A549 (cell line): Measurements from ENCODE around the gene GPS2. TPM values are rescaled to one million over a fixed set of nuclear protein-coding genes. Genes with fewer than 3 reads are reported as not detected.
A peak's percentile ranks its signal among the peaks of the same experiment; 100 is the strongest.

Experiments used
- ATAC-seq, 2 experiments: fragments of 200-7000 bp in 1 of 2; fragments of >200 bp in 1 of 2; cut with Nextera tagmentation in 1 of 2; cut with Tn5 transposase in 1 of 2; 3 replicates each; pipeline versions ENCODE4 v1.8.0 to v1.9.1; 2018 to 2020; ENCODE audit warnings: mild to moderate bottlenecking in 1 of 2, moderate library complexity in 1 of 2
- CTCF ChIA-PET: fragments of 300-600 bp; sonication (Branson Sonifier 250); formaldehyde crosslinking; extraction: SDS; loops from one replicate; lab custom pipeline; 2021; ENCODE audit warnings: antibody characterized with exemption, inconsistent platforms; lab: Yijun Ruan, JAX
- POLR2A ChIA-PET: fragments of 350-600 bp; formaldehyde crosslinking; extraction: SDS; loops from one replicate; lab custom pipeline; 2021; ENCODE audit warnings: antibody characterized with exemption, inconsistent platforms; lab: Yijun Ruan, JAX
- DNase-seq, 2 experiments: peaks; one replicate each; pipeline versions ENCODE4 v3.0.0 to v3.0.0-alpha.2; 2011 to 2016; ENCODE audit warnings: low read depth in 1 of 2, low spot score in 1 of 2
- FAIRE-seq: peaks from 2 replicates; lab custom pipeline; 2011; peaks lifted over from hg19 to GRCh38; lab: Jason Lieb, UNC
- H3K27ac ChIP-seq, 2 experiments: fragments of >200 bp; sonication (Bioruptor Twin); formaldehyde crosslinking; 3 replicates each; pipeline ENCODE4 v1.5.1; 2016 to 2017
- H3K4me1 ChIP-seq: fragments of >200 bp; sonication (Bioruptor Twin); formaldehyde crosslinking; 3 replicates; pipeline ENCODE4 v1.6.1; 2016
- H3K4me2 ChIP-seq: fragments of >200 bp; sonication (Bioruptor Twin); formaldehyde crosslinking; 3 replicates; pipeline ENCODE4 v1.6.1; 2016
- H3K4me3 ChIP-seq: fragments of >200 bp; sonication (Bioruptor Twin); formaldehyde crosslinking; 3 replicates; pipeline ENCODE4 v1.5.1; 2016
- H3K9me3 ChIP-seq: fragments of >200 bp; sonication (Bioruptor Twin); formaldehyde crosslinking; 3 replicates; pipeline ENCODE4 v1.6.1; 2016
- CBX2 ChIP-seq: fragments of 200-600 bp; sonication (generic); IDR thresholded peaks from 2 replicates; pipeline ENCODE4 v1.6.1; 2016; ENCODE audit warnings: low read depth, mild to moderate bottlenecking, borderline replicate concordance
- CBX8 ChIP-seq: fragments of 200-600 bp; sonication (generic); IDR thresholded peaks from 2 replicates; pipeline ENCODE4 v1.6.1; 2016
- CEBPB ChIP-seq, 2 experiments: fragments of >200 bp in 1 of 2; sonication (Bioruptor Twin) in 1 of 2; formaldehyde crosslinking in 1 of 2; IDR thresholded peaks; 2 replicates each; pipeline ENCODE4 v1.6.1; 2012 to 2016
- CHD2 ChIP-seq: fragments of 150-350 bp; IDR thresholded peaks from 2 replicates; pipeline ENCODE4 v1.6.1; 2014; ENCODE audit warnings: low read length; ENCODE audit not compliant: partially characterized antibody
- CHD4 ChIP-seq: fragments of 200-600 bp; sonication (generic); IDR thresholded peaks from 2 replicates; pipeline ENCODE4 v1.6.1; 2016; ENCODE audit warnings: antibody characterized with exemption, mild to moderate bottlenecking, borderline replicate concordance
- EP300 ChIP-seq, 2 experiments: fragments of >200 bp; sonication (Bioruptor Twin); formaldehyde crosslinking; IDR thresholded peaks; 2 replicates in 1 of 2; 3 replicates in 1 of 2; pipeline ENCODE4 v1.6.1; 2016 to 2017
- ESRRA ChIP-seq: fragments of 150-350 bp; IDR thresholded peaks from 2 replicates; pipeline ENCODE4 v1.6.1; 2014; ENCODE audit warnings: mild to moderate bottlenecking, low read length, borderline replicate concordance
- FOSL2 ChIP-seq, 2 experiments: fragments of 450-650 bp in 1 of 2; fragments of >200 bp in 1 of 2; sonication (Bioruptor Twin) in 1 of 2; formaldehyde crosslinking; IDR thresholded peaks; 2 replicates each; pipeline versions ENCODE4 v1.5.0 to v1.6.1; 2016 to 2020; ENCODE audit warnings: mild to moderate bottlenecking in 1 of 2, moderate library complexity in 1 of 2
- GATA3 ChIP-seq: IDR thresholded peaks from 2 replicates; pipeline ENCODE4 v1.6.1; 2012; ENCODE audit warnings: borderline replicate concordance
- HDAC2 ChIP-seq: fragments of 200-600 bp; sonication (generic); IDR thresholded peaks from 2 replicates; pipeline ENCODE4 v1.6.1; 2016
- HEYL ChIP-seq: fragments of 250-450 bp; sonication (Bioruptor Pico); IDR thresholded peaks from 2 replicates; pipeline ENCODE4 v1.8.0; 2021; ENCODE audit warnings: mild to moderate bottlenecking, moderate library complexity
- JUN ChIP-seq, 2 experiments: fragments of >200 bp; sonication (Bioruptor Twin); formaldehyde crosslinking; IDR thresholded peaks; 2 replicates in 1 of 2; 3 replicates in 1 of 2; pipeline ENCODE4 v1.6.1; 2016 to 2017
- JUNB ChIP-seq: fragments of >200 bp; sonication (Bioruptor Twin); formaldehyde crosslinking; IDR thresholded peaks from 2 replicates; pipeline ENCODE4 v1.6.1; 2016
- KDM1A ChIP-seq: fragments of 200-600 bp; sonication (generic); IDR thresholded peaks from 2 replicates; pipeline ENCODE4 v1.6.1; 2016; ENCODE audit warnings: low read depth, mild to moderate bottlenecking
- KDM5A ChIP-seq: fragments of 200-600 bp; sonication (generic); IDR thresholded peaks from 2 replicates; pipeline ENCODE4 v1.6.1; 2016; ENCODE audit warnings: antibody characterized with exemption, mild to moderate bottlenecking
- NPAS2 ChIP-seq: fragments of 250-450 bp; sonication (Bioruptor Pico); IDR thresholded peaks from 2 replicates; pipeline ENCODE4 v1.8.0; 2022; ENCODE audit warnings: mild to moderate bottlenecking, moderate library complexity, borderline replicate concordance
- NR3C1 ChIP-seq: fragments of >200 bp; sonication (Bioruptor Twin); formaldehyde crosslinking; IDR thresholded peaks from 3 replicates; pipeline ENCODE4 v1.6.1; 2017
- RCOR1 ChIP-seq: fragments of 150-350 bp; IDR thresholded peaks from 2 replicates; pipeline ENCODE4 v1.6.1; 2014; ENCODE audit warnings: antibody characterized with exemption, low read length, low read depth
- RFX5 ChIP-seq: fragments of 450-650 bp; IDR thresholded peaks from 2 replicates; pipeline ENCODE4 v1.7.1; 2014; ENCODE audit warnings: antibody characterized with exemption, mild to moderate bottlenecking, moderate library complexity
- SMC3 ChIP-seq: fragments of >200 bp; sonication (Bioruptor Twin); formaldehyde crosslinking; IDR thresholded peaks from 3 replicates; pipeline ENCODE4 v1.6.1; 2018; ENCODE audit warnings: inconsistent platforms
- SREBF2 ChIP-seq: fragments of 450-650 bp; IDR thresholded peaks from 2 replicates; pipeline ENCODE4 v1.6.1; 2014; ENCODE audit warnings: mild to moderate bottlenecking, moderate library complexity
- TFCP2L1 ChIP-seq: fragments of 250-450 bp; sonication (Bioruptor Pico); IDR thresholded peaks from 2 replicates; pipeline ENCODE4 v1.5.0; 2021; ENCODE audit warnings: mild to moderate bottlenecking
- TP53 ChIP-seq: fragments of 250-450 bp; sonication (Bioruptor Pico); IDR thresholded peaks from 2 replicates; pipeline ENCODE4 v1.5.0; 2021; ENCODE audit warnings: mild to moderate bottlenecking, moderate library complexity
- ZSCAN20 ChIP-seq: fragments of 250-450 bp; sonication (Bioruptor Pico); IDR thresholded peaks from 2 replicates; pipeline ENCODE4 v1.8.0; 2022; ENCODE audit warnings: mild to moderate bottlenecking, moderate library complexity
- WGBS: methylation state at CpG from one replicate; pipeline ENCODE4 v1.1.6; 2017; ENCODE audit errors: missing lambda C conversion rate; 5-methylcytosine and 5-hydroxymethylcytosine counted together
- polyA plus RNA-seq, 4 experiments: library from polyadenylated mRNA; depleted of rRNA in 3 of 4; stranded (reverse); fragments of >200 nt; fragmentation: RNase III in 1 of 4; extraction: RNeasy Plus Mini Kit Qiagen cat#74134 plus additional on column Dnase treatment in 1 of 4; gene quantifications; 2 replicates in 3 of 4; 3 replicates in 1 of 4; pipeline ENCODE4 v1.2.3, GENCODE V29; 2011 to 2017
- TF ChIP-seq, protein P1 (sequence below): IDR thresholded peaks from 2 replicates; pipeline ENCODE4 v1.6.1; 2012
- TF ChIP-seq, protein P2 (sequence below): fragments of 250-450 bp; sonication (Bioruptor Pico); IDR thresholded peaks from 2 replicates; pipeline ENCODE4 v1.5.0; 2021; ENCODE audit warnings: mild to moderate bottlenecking, moderate library complexity, borderline replicate concordance
- TF ChIP-seq, protein P3 (sequence below): fragments of >200 bp; sonication (Bioruptor Twin); formaldehyde crosslinking; IDR thresholded peaks from 3 replicates; pipeline ENCODE4 v1.6.1; 2016
- TF ChIP-seq, protein P4 (sequence below): IDR thresholded peaks from 2 replicates; pipeline ENCODE4 v1.6.1; 2012
- TF ChIP-seq, protein P5 (sequence below): fragments of >200 bp; sonication (Bioruptor Twin); formaldehyde crosslinking; IDR thresholded peaks from 2 replicates; pipeline ENCODE4 v1.6.1; 2016
- TF ChIP-seq, protein P6 (sequence below): fragments of 200-600 bp; sonication (generic); IDR thresholded peaks from 2 replicates; pipeline ENCODE4 v1.6.1; 2016; ENCODE audit warnings: antibody characterized with exemption, mild to moderate bottlenecking, moderate library complexity

The GPS2 gene
- polyA plus RNA-seq, 2 of the 4 experiments (the other 2 are of a cell fraction), result 61.7 to 158 TPM

DNA sequence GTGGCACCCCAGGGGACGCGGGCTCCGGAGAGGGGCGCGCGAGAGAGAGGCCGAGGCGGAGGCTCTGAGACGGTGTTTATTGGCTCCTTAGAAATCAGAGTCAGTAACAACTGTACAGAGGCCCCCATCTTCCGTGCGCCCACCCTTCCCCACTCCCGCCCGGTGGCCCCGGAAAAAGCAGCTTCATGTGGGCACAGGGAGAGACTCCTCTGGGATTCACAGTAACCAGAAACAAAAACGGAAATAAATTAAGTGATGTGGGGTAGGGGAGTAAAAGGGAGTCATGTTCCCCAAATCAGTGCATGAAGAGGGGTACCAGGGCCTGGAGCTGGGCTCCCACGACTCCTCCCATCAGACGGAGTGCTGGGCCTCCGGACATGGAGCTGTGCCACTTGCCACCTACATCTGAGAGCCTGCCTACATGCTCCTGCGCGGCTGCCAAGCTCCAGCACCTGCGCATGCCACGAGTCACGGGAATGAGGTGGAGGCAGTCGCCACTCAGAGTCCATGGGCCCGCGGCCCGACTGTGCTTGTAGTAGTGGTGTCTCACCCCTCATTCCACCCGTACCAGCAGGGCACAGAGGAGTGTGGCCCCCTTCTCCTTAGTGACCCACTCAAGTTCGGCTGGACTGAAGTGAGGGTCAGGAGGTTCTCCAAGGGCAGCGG, 543 bp upstream of the GPS2 start (continued):
- TF ChIP-seq NR3C1, result no peak
- no peak for TF ChIP-seq FOSL2 (IDR thresholded peaks at IDR 0.05)
- TF ChIP-seq FOSL2 (CRISPR knock-in tag; IDR thresholded peaks at IDR 0.05), result no peak
- no peak for TF ChIP-seq CBX2
- TF ChIP-seq GATA3, result no peak
- no peak for TF ChIP-seq RFX5
- no peak for TF ChIP-seq SMC3
- TF ChIP-seq, protein P1, sequence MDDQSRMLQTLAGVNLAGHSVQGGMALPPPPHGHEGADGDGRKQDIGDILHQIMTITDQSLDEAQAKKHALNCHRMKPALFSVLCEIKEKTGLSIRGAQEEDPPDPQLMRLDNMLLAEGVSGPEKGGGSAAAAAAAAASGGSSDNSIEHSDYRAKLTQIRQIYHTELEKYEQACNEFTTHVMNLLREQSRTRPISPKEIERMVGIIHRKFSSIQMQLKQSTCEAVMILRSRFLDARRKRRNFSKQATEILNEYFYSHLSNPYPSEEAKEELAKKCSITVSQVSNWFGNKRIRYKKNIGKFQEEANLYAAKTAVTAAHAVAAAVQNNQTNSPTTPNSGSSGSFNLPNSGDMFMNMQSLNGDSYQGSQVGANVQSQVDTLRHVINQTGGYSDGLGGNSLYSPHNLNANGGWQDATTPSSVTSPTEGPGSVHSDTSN, result no peak
- TF ChIP-seq, protein P2, sequence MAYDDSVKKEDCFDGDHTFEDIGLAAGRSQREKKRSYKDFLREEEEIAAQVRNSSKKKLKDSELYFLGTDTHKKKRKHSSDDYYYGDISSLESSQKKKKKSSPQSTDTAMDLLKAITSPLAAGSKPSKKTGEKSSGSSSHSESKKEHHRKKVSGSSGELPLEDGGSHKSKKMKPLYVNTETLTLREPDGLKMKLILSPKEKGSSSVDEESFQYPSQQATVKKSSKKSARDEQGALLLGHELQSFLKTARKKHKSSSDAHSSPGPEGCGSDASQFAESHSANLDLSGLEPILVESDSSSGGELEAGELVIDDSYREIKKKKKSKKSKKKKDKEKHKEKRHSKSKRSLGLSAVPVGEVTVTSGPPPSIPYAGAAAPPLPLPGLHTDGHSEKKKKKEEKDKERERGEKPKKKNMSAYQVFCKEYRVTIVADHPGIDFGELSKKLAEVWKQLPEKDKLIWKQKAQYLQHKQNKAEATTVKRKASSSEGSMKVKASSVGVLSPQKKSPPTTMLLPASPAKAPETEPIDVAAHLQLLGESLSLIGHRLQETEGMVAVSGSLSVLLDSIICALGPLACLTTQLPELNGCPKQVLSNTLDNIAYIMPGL (CRISPR knock-in tag), result no peak
- TF ChIP-seq NPAS2 (CRISPR knock-in tag), result no peak
- peak in 1 of 2 experiments; percentile 67; a peak in 2 of 5 replicates for TF ChIP-seq JUN (IDR thresholded peaks at IDR 0.05)
- no peak for TF ChIP-seq TP53
- no peak for TF ChIP-seq ESRRA
- TF ChIP-seq KDM5A, result peak; percentile 43
- TF ChIP-seq CHD4, result no peak
- TF ChIP-seq CEBPB (IDR thresholded peaks at IDR 0.05), result no peak
- TF ChIP-seq RCOR1, result no peak
- no peak for TF ChIP-seq HEYL (CRISPR knock-in tag)
- no peak for TF ChIP-seq HDAC2
- TF ChIP-seq, all 56 proteins: peak for 5

DNA sequence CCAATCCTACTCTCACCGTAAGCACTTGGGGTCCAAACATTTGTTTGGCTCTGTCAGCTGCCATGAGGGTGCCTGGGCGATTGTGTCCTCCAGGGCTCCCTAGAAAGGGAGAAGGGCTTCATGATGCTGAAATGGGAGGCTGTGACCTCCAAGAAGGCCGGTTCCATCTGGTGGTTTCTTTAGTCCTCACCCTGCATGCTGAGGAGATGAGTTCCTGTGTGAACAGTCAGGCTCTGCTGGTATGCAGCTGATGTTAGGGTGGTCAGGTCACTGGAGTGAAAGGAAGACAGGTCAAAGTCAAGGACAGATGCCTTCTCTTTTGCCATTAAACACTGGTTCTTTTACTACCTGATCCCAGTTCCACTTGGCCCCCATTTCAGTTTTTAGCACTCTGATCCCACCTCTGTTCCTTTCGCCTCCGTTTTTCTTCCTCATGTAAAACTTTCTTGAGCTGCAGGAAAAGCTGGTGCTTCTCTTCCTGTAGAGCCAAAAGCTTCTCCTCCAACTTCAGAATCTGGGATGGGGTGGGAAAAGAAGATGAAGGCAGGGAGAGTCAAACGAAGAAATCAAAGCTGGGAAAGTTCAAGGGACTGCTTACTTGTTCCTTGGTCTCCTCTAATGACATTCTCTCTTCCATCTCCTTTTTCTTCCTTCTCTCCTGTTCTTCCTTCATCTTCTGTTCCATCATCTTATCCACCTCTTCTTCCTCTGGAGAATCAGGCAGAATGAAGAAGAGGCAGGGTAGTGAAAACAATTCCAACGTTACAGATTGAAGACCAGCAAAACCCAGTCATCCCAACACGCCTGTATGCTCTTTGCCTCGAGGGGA, 1.1 kb downstream of the GPS2 start:
- ATAC-seq, result peak; percentile 9 to 21; a peak in 4 of 6 replicates
- Histone ChIP-seq H3K4me2 (peak overlapping the region; percentile 90), H3K9me3 (no peaks in the 10 kb centered on the region), H3K4me3 (peak overlapping the region; percentile 75), H3K27ac (peak overlapping the region; percentile 88 to 95), H3K4me1 (peaks cover 55% of the 10 kb centered on the region)
- no peak for FAIRE-seq
- DNase-seq, result peak in 1 of 2 experiments; percentile 46
- ChIA-PET CTCF (interaction anchor here (0.8 to 6.1 kb wide), 13 partner anchors 8 to 246 kb away, joined by 3 to 58 read pairs (median 5); partner anchors contain the start of gene SLC2A4), POLR2A (interaction anchor here (0.5 to 4.0 kb wide), 8 partner anchors 8 to 403 kb away, joined by 3 to 22 read pairs (median 4); partner anchors contain the start of genes NEURL4 and TMEM256)
- 38% methylated on average over 9 of the region's 9 CpGs for WGBS
- TF ChIP-seq ESRRA, result no peak
- no peak for TF ChIP-seq RFX5
- TF ChIP-seq, protein P3, sequence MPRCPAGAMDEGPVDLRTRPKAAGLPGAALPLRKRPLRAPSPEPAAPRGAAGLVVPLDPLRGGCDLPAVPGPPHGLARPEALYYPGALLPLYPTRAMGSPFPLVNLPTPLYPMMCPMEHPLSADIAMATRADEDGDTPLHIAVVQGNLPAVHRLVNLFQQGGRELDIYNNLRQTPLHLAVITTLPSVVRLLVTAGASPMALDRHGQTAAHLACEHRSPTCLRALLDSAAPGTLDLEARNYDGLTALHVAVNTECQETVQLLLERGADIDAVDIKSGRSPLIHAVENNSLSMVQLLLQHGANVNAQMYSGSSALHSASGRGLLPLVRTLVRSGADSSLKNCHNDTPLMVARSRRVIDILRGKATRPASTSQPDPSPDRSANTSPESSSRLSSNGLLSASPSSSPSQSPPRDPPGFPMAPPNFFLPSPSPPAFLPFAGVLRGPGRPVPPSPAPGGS, result no peak
- TF ChIP-seq CHD2, result peak; percentile 20
- no peak for TF ChIP-seq ZSCAN20 (CRISPR knock-in tag)
- TF ChIP-seq CBX8, result no peak
- TF ChIP-seq TFCP2L1 (CRISPR knock-in tag), result peak; percentile 7; the same call in 1 of the 2 replicates
- TF ChIP-seq KDM1A, result no peak
- TF ChIP-seq EP300 (IDR thresholded peaks at IDR 0.05), result no peak
- TF ChIP-seq NR3C1, result no peak
- TF ChIP-seq SMC3, result no peak
- TF ChIP-seq, protein P4, sequence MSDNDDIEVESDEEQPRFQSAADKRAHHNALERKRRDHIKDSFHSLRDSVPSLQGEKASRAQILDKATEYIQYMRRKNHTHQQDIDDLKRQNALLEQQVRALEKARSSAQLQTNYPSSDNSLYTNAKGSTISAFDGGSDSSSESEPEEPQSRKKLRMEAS, result no peak
- no peak for TF ChIP-seq CEBPB (IDR thresholded peaks at IDR 0.05)
- no peak for TF ChIP-seq CHD4
- TF ChIP-seq, protein P5, sequence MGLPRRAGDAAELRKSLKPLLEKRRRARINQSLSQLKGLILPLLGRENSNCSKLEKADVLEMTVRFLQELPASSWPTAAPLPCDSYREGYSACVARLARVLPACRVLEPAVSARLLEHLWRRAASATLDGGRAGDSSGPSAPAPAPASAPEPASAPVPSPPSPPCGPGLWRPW, result no peak
- TF ChIP-seq JUNB, result no peak
- TF ChIP-seq SREBF2, result no peak
- TF ChIP-seq, protein P6, sequence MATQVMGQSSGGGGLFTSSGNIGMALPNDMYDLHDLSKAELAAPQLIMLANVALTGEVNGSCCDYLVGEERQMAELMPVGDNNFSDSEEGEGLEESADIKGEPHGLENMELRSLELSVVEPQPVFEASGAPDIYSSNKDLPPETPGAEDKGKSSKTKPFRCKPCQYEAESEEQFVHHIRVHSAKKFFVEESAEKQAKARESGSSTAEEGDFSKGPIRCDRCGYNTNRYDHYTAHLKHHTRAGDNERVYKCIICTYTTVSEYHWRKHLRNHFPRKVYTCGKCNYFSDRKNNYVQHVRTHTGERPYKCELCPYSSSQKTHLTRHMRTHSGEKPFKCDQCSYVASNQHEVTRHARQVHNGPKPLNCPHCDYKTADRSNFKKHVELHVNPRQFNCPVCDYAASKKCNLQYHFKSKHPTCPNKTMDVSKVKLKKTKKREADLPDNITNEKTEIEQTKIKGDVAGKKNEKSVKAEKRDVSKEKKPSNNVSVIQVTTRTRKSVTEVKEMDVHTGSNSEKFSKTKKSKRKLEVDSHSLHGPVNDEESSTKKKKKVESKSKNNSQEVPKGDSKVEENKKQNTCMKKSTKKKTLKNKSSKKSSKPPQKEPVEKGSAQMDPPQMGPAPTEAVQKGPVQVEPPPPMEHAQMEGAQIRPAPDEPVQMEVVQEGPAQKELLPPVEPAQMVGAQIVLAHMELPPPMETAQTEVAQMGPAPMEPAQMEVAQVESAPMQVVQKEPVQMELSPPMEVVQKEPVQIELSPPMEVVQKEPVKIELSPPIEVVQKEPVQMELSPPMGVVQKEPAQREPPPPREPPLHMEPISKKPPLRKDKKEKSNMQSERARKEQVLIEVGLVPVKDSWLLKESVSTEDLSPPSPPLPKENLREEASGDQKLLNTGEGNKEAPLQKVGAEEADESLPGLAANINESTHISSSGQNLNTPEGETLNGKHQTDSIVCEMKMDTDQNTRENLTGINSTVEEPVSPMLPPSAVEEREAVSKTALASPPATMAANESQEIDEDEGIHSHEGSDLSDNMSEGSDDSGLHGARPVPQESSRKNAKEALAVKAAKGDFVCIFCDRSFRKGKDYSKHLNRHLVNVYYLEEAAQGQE, result no peak
